ENCODE measurements around the gene EEFSEC. TPM values are rescaled to one million over a fixed set of nuclear protein-coding genes. Genes with fewer than 3 reads are reported as not detected.

EEFSEC gene
- total RNA-seq, 1 experiment from 2014 or later = 37.7 TPM

DNA sequence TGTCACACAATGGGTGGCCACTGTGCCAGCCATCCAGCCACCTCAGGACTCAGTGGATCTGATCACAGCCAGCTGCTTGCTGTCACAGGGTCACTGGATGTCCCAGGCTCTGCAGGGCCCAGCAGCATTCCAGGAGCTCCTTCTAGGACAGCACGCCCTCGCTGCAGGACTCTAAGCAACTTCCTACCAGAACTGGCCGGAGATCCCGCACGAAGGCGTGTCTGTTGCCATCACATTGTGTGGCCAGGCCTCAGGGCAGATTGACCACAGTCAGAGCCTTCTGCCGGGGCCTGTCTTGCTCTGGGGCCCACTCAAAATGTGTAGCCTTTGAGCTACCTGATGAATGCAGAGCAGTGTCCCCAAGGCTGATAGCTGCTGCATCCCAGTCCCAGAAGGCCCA lies 288.8 kb downstream of the EEFSEC start:
- TF ChIP-seq, protein P1, sequence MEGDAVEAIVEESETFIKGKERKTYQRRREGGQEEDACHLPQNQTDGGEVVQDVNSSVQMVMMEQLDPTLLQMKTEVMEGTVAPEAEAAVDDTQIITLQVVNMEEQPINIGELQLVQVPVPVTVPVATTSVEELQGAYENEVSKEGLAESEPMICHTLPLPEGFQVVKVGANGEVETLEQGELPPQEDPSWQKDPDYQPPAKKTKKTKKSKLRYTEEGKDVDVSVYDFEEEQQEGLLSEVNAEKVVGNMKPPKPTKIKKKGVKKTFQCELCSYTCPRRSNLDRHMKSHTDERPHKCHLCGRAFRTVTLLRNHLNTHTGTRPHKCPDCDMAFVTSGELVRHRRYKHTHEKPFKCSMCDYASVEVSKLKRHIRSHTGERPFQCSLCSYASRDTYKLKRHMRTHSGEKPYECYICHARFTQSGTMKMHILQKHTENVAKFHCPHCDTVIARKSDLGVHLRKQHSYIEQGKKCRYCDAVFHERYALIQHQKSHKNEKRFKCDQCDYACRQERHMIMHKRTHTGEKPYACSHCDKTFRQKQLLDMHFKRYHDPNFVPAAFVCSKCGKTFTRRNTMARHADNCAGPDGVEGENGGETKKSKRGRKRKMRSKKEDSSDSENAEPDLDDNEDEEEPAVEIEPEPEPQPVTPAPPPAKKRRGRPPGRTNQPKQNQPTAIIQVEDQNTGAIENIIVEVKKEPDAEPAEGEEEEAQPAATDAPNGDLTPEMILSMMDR (IDR thresholded peaks at IDR 0.05; ENCODE audit: unreplicated experiment) = no peak
- no peak overlapping the region for H3K27ac Mint-ChIP-seq (ENCODE audit: unreplicated experiment)
- no TSS peak for BruUV-seq (replicated peaks)
- H3K36me3 Mint-ChIP-seq (ENCODE audit: insufficient read depth, unreplicated experiment) = no peaks in the 10 kb centered on the region
- no peaks in the 10 kb centered on the region for H3K9me3 Mint-ChIP-seq (ENCODE audit: low read depth, unreplicated experiment)
- no peak for DNase-seq
- peaks cover 83% of the 10 kb centered on the region for H3K27me3 Mint-ChIP-seq (ENCODE audit: unreplicated experiment)
- intact Hi-C loops (cut with micrococcal nuclease; ENCODE audit: unreplicated experiment) = no loop called here
- no peak overlapping the region for H3K4me3 Mint-ChIP-seq (ENCODE audit: low read depth, unreplicated experiment)
- CTCF ChIA-PET = no interaction called here
- H3K4me1 Mint-ChIP-seq (ENCODE audit: low read depth, unreplicated experiment) = no peaks in the 10 kb centered on the region

DNA sequence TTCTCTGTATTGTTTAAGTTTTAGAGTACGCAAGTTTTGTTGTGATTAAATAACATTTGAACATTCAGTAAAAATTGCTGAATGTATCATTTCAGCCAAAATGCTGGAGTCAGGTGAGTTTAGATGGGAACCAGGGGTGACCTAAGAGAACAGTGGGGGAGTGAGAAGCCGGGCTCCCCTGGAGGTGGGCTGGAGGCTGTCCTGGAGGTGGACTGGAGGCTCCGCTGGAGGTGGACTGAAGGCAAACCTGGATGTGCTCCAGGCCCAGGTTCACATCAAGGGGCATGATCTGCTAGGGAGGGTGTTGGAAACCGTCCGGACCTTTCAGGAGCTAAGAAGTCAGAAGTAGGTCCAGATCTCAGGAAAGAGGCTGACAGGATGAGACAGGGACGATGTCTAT lies 289.7 kb downstream of the EEFSEC start:
- TF ChIP-seq, protein P1 (IDR thresholded peaks at IDR 0.05; ENCODE audit: unreplicated experiment) = no peak
- CTCF ChIA-PET = no interaction called here
- intact Hi-C loops (cut with micrococcal nuclease; ENCODE audit: unreplicated experiment) = no loop called here

DNA sequence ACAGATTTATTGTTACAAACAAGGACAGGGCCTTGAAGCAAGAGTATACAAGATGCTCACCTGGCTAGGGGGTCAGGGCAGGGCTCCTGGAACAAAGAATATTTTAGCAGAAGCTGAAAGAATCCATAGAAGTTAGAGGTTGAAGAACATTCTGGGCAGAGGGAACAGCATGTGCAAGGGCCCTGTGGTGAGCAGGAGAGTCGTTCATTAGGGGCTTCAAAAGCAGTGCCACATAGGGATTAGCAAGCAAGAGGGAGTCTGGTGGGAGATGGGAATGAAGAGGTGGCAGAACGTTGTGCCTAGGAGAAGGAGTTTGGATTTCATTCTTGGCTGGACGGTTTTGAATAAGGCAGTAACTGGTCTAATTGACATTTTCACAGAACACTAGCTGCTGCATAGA lies 290.5 kb downstream of the EEFSEC start:
- H3K9me3 Mint-ChIP-seq (ENCODE audit: low read depth, unreplicated experiment) = no peaks in the 10 kb centered on the region
- TF ChIP-seq, protein P1 (IDR thresholded peaks at IDR 0.05; ENCODE audit: unreplicated experiment) = no peak
- H3K27me3 Mint-ChIP-seq (ENCODE audit: unreplicated experiment) = peaks cover 96% of the 10 kb centered on the region
- DNase-seq = no peak
- no TSS peak for BruUV-seq (replicated peaks)
- CTCF ChIA-PET = no interaction called here
- intact Hi-C loops (cut with micrococcal nuclease; ENCODE audit: unreplicated experiment) = no loop called here
- no peak overlapping the region for H3K27ac Mint-ChIP-seq (ENCODE audit: unreplicated experiment)
- H3K4me1 Mint-ChIP-seq (ENCODE audit: low read depth, unreplicated experiment) = no peaks in the 10 kb centered on the region
- no peak overlapping the region for H3K4me3 Mint-ChIP-seq (ENCODE audit: low read depth, unreplicated experiment)
- H3K36me3 Mint-ChIP-seq (ENCODE audit: insufficient read depth, unreplicated experiment) = no peaks in the 10 kb centered on the region

More for the DNA sequence above, 289.7 kb downstream of the EEFSEC start:
- Mint-ChIP-seq H3K27ac (ENCODE audit: unreplicated experiment) (no peak overlapping the region), H3K9me3 (ENCODE audit: low read depth, unreplicated experiment) (no peaks in the 10 kb centered on the region), H3K27me3 (ENCODE audit: unreplicated experiment) (peaks cover 92% of the 10 kb centered on the region), H3K4me3 (ENCODE audit: low read depth, unreplicated experiment) (no peak overlapping the region), H3K36me3 (ENCODE audit: insufficient read depth, unreplicated experiment) (no peaks in the 10 kb centered on the region), H3K4me1 (ENCODE audit: low read depth, unreplicated experiment) (no peaks in the 10 kb centered on the region)
- BruUV-seq (replicated peaks) = no TSS peak
- no peak for DNase-seq

DNA sequence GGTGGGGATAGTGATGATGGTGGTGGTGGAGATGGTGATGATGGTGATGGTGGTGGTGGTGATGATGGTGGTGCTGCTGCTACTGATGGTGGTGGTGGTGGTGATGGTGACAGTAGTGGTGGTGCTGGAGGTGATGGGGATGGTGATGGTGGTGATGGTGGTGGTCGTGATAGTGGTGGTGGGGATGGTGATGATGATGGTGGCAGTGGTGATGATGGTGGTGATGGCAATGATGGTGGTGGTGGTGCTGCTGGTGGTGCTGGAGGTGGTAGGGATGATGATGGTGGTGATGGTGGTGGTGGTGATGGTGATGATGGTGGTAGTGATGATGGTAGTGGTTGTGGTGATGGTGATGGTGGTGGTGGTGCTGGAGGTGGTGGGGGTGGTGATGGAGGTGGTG lies 292.1 kb downstream of the EEFSEC start:
- BruUV-seq (replicated peaks) = no TSS peak
- H3K4me1 Mint-ChIP-seq (ENCODE audit: low read depth, unreplicated experiment) = no peaks in the 10 kb centered on the region
- CTCF ChIA-PET = no interaction called here
- peaks cover 96% of the 10 kb centered on the region for H3K27me3 Mint-ChIP-seq (ENCODE audit: unreplicated experiment)
- no peak for DNase-seq
- intact Hi-C loops (cut with micrococcal nuclease; ENCODE audit: unreplicated experiment) = no loop called here
- no peaks in the 10 kb centered on the region for H3K9me3 Mint-ChIP-seq (ENCODE audit: low read depth, unreplicated experiment)
- H3K36me3 Mint-ChIP-seq (ENCODE audit: insufficient read depth, unreplicated experiment) = no peaks in the 10 kb centered on the region
- no peak overlapping the region for H3K27ac Mint-ChIP-seq (ENCODE audit: unreplicated experiment)
- TF ChIP-seq, protein P1 (IDR thresholded peaks at IDR 0.05; ENCODE audit: unreplicated experiment) = no peak
- no peak overlapping the region for H3K4me3 Mint-ChIP-seq (ENCODE audit: low read depth, unreplicated experiment)

Data from Calu3 (cell line).